Stimulated activated CD4-positive, alpha-beta T cell treated with anti-CD3 and anti-CD28 coated beads, Interleukin-2, amount 100 ng/mL, for 4 hours (primary cell): ENCODE data around the gene SPIN2B.
"Not testable (repeated sequence)": the region's sequence is repeated elsewhere in the genome, so short reads cannot be mapped to it uniquely, and the experiment has no call there.

Source experiments
- DNase-seq: peaks from one replicate; pipeline ENCODE4 v3.0.0-alpha.2; 2020; ENCODE audit warnings: low read depth

The SPIN2B gene

GRCh38 chrX:57121162-57121755, at the start of gene SPIN2B:
TSS of gene SPIN2B (minus strand) at chrX:57121548.
- peak; percentile 69 for DNase-seq

DNA sequence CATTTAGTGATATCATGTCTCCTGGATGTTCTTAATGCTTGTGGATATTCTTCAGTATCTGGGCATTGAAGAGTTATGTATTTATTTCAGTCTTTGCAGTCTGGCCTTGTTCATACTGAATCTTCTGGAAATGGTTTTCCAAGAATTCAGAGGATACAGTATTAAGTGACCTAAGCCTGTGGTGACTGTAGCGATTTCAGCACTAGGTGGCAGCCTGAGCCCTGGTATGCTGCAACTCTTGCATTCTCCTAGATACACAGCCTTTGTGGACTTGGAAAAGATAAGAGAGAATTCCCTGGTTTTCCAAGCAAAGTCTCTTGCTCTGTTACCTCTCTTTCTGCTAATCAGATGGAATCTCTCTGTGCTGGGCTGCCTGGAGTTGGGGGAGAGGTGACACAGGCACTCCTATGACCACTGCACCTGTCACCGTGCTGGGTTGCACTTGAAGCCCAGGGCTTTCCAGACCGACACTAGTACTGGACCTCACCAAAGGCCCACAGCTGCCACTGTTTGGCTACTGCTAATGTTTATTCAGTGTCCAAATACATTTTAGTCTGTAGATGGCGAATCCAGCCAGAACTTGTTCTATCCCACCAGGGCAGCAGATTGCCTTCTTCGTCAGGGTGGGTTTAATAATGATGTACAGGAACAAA, 35.2 kb upstream of the SPIN2B start:
- no peak for DNase-seq

DNA sequence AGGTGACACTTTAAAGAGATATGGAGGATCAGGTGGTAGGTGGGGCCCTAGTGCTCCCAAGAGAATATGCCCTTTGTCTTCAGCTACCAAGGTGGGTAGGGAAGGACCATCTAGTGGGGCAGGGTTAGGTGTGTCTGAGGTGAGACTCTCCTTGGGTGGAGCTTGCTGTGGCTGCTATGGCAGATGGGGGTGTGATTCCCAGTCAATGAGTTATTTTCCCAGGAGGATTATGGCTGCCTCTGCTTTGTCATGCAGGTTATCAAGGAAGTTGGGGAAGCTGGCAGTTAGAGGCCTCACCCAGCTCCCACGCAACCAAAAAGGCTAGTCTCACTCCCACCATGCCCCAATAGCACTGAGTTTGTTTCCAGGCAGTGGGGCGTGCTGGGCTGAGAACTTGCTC, 33.8 kb upstream of the SPIN2B start:
- DNase-seq, result no peak

DNA sequence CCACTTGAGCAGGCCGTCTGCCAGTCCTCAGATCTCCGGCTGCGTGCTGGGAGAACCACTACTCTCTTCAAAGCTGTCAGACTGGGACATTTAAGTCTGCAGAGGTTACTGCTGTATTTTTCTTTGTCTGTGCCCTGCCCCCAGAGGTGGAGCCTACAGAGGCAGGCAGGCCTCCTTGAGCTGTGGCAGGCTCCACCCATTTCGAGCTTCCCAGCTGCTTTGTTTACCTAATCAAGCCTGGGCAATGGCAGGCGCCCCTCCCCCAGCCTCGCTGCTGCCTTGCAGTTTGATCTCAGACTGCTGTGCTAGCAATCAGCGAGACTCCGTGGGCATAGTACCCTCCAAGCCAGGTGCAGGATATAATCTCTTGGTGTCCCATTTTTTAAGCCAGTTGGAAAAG, 30.9 kb upstream of the SPIN2B start:
- not testable (repeated sequence) for DNase-seq

DNA sequence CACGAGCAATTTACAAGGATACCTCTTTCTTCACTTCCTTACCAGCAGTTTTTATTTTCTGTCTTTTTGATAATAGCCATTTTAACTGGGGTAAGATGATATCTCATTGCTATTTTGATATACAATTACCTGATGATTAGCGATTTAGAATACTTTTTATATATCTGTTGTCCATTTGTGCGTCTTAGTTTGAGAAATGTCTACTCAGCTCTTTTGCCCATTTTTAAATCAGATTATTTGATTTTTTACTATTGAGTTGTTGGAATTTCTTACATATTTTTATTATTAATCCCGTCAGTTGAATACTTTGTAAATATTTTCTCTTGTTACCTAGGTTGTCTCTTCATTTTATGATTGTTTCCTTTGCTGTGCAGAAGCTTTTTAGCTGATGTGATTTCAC, 17.3 kb upstream of the SPIN2B start:
- DNase-seq, result no peak

DNA sequence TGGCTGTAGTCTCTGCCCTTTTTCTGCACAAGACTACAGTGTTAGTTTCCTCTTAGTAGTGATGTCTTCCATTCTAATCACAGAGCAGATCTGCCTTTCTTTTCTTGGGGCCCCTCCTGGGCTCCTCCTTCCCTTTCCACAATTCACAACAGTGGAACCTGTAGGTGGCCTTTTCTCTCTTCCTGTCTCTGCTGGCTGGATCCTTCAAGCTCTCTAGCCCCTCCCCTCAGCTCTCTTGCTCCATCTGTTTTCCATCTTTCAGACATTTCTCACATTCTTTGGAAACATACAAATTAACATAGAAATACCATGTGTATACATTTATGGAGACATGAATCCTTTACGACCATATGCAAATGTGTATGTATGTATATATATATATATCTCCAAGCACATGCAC, 16.2 kb upstream of the SPIN2B start:
- no peak for DNase-seq

GRCh38 chrX:57137073-57137472, 15.7 kb upstream of the SPIN2B start, which contains the start of gene SPIN2A:
TSS of gene SPIN2A (minus strand) at chrX:57137397. CDS start at chrX:57136597, 800 bp downstream.
- not testable (repeated sequence) for DNase-seq

GRCh38 chrX:57136589-57136988, 15.2 kb upstream of the SPIN2B start:
- not testable (repeated sequence) for DNase-seq

- no peak for DNase-seq
These were observed 13.9 kb upstream of the SPIN2B start for GRCh38 chrX:57135287-57135686.

GRCh38 chrX:57134702-57135101, 13.4 kb upstream of the SPIN2B start:
- DNase-seq, result no peak

DNA sequence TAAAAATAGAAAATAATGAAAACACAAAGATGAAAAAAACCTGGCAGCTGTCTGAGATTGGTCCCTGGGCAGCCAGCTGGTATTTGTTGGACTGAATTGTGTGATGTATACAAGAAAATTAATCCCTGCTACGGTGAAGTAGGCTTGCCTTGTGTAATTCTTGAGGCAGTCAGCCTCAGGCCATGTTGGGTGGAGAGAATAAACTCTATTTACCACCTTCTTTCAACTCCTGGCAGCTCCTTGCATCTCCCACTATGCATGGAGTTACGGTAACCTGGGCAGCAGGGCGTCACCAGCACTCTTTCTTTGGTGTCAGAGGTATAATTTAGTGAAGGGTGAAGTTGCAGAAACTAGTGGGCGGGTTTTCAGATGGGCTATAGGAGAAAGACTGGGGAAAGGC, 12.4 kb upstream of the SPIN2B start:
- DNase-seq, result no peak

DNA sequence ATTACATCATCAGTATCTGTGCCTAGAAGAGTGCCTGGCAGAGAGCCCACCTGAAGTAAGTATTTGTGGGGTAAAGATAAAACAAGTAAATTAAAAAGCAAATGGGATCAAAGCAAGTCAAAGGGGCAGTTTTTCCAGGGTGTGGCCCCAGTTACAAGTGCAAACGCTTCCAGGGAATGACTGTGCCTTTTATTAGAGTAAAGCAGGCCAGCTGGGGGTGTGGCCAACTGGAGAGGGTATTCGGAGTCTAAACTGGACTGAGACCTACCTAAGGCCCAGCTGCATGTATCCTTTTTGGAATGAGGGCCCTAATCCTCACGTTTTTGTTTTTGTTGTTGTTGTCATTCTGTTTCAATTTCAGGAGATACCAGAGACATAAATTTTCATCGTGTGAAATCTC, 11.9 kb upstream of the SPIN2B start:
- not testable (repeated sequence) for DNase-seq

DNA sequence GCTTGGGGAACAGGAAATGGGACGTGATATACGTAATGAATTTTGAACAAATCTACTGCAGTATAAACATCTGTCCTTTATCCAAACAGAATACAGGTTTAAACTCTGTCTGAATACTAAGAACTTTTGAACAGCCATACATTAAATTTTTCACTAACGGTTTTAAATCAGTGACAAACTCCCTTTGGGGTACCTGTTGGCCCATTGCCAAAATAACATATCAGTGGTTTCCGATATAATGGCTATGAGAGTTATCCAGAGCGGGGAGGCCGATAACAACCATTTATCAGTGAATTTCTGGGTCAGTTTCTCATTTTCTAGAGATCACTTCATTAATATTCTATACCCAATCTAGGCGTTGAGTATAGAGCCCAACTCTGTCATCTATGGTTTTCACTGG, 10.7 kb upstream of the SPIN2B start:
- DNase-seq, result no peak

GRCh38 chrX:57121816-57122215, 468 bp upstream of the SPIN2B start:
- no peak for DNase-seq

DNA sequence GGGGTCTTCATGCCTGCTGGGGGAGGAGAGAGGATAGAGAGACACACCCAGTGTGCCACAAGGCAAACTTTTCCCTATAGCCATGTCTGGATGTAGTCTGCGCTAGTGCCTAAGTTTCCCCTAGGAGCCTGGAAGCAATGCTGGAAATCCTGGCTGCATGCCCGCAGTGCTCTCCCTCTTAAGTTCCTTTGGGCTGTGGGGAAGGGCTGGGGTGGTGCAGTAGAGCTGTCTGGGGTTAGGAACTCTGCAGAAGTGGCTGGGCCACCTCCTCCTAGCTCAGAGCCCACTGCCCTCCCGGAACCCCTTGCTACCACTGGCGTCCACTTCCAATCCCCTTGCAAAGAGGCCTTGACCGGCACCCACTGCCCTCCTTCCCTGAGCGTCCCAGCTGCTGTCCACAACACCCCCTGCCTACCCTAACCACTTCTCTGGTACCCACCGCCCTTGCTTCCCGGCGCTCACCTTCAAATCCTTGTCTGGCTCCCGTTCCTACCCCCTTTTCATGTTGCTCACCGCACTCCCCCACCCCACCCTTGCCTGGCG, 658 bp downstream of the SPIN2B start:
- DNase-seq, result not testable (repeated sequence)

DNA sequence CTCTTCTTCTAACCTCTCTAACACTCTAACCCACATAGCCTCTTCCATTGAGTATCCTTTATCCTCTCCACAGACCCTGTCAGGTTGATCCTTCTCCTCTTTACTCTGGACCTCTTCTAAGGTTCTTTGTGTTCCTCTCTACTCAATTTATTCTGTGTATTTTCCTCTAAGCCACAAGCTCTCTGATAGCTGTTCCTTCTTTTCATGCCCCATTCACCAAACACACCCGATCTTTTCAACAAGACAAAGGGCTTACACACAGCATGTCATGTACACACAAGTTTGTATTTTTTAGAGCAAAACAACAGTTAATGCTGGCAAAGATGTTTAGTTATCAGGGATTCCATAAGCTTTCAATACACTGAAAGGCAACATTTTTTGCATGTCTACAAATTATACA, 1.9 kb downstream of the SPIN2B start:
- DNase-seq, result no peak

- DNase-seq, result not testable (repeated sequence)
These were observed 3.8 kb downstream of the SPIN2B start for GRCh38 chrX:57117566-57117965.

- DNase-seq, result no peak
These were observed 16.4 kb downstream of the SPIN2B start for GRCh38 chrX:57104921-57105398.

DNA sequence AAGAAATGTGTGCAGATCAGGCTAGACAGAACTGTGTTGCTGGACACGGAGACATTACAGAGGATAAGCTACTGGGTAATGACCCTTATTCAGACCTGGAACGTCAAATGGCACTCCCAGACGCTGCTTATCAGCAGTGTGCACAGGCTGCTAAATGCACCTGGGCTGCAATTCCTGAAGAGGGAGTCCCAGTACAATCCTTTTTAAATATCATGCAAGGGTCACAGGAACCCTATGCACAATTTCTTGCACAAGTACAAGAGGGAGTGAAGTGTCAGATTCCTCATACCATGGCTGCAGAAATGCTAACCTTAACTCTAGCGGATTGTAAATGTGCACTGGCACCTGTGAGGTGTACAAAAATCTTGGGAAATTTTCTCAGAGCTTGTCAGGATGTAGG, 16.9 kb downstream of the SPIN2B start:
- no peak for DNase-seq

- DNase-seq, result no peak
These were observed 17.9 kb downstream of the SPIN2B start for GRCh38 chrX:57103489-57103888.

GRCh38 chrX:57102918-57103317, 18.4 kb downstream of the SPIN2B start:
- not testable (repeated sequence) for DNase-seq

DNA sequence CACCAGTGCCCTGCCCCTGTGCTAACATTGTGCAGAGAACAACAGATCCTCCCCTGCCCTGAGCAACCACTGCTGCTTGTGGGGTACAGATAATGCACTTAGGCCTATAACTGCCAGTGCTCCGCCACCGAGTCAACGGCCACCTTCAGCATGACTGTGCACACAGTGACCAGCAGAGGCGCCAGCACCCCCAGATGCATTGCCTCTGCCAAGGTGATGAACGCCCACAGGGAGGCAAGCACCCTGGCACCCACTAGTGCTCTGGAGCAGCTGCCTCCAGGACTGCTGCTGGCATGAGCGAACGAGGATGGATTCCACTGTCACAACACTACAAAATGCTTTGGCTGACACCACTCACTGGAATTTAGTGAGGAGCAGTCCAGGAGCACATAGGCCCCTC, 38.2 kb downstream of the SPIN2B start:
- DNase-seq, result no peak

- no peak for DNase-seq
These were observed 46.9 kb downstream of the SPIN2B start for GRCh38 chrX:57074458-57074857.
